ENCODE data around the gene INHBA.

DNA sequence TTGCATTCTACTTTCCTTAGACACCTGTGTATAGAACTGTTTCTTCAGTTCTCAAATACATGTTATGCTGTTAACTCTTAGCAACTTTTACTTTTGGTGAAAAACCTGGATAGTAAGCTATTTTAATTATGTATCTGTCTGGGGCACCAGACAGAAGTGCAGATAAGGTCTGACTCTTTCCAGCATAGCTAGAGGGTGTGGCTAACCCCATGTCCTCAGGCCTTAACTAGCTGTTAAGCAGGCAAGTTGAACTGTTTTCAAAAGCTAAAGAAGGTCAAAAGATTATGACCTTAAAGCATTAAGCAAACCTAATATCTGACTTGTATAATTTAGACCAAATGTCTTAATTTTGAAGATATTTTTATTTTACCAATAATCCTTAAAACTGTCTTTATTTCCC lies 45.1 kb upstream of the INHBA start:
- TF ChIP-seq, protein P1, sequence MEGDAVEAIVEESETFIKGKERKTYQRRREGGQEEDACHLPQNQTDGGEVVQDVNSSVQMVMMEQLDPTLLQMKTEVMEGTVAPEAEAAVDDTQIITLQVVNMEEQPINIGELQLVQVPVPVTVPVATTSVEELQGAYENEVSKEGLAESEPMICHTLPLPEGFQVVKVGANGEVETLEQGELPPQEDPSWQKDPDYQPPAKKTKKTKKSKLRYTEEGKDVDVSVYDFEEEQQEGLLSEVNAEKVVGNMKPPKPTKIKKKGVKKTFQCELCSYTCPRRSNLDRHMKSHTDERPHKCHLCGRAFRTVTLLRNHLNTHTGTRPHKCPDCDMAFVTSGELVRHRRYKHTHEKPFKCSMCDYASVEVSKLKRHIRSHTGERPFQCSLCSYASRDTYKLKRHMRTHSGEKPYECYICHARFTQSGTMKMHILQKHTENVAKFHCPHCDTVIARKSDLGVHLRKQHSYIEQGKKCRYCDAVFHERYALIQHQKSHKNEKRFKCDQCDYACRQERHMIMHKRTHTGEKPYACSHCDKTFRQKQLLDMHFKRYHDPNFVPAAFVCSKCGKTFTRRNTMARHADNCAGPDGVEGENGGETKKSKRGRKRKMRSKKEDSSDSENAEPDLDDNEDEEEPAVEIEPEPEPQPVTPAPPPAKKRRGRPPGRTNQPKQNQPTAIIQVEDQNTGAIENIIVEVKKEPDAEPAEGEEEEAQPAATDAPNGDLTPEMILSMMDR (IDR thresholded peaks at IDR 0.05; ENCODE audit: insufficient read depth, low read length) = no peak
- TF ChIP-seq POLR2AphosphoS5 (IDR thresholded peaks at IDR 0.05; ENCODE audit: low read depth) (no peak), GABPA (IDR thresholded peaks at IDR 0.05; ENCODE audit: low read depth) (no peak), REST (IDR thresholded peaks at IDR 0.05; ENCODE audit: insufficient replicate concordance, low read depth) (no peak), SPI1 (IDR thresholded peaks at IDR 0.05; ENCODE audit: borderline replicate concordance, low read depth) (no peak)

All from HL-60 (cell line).